ENCODE measurements around the gene YPEL2.
"Not testable (repeated sequence)": the region's sequence is repeated elsewhere in the genome, so short reads cannot be mapped to it uniquely, and the experiment has no call there.

The YPEL2 gene

DNA sequence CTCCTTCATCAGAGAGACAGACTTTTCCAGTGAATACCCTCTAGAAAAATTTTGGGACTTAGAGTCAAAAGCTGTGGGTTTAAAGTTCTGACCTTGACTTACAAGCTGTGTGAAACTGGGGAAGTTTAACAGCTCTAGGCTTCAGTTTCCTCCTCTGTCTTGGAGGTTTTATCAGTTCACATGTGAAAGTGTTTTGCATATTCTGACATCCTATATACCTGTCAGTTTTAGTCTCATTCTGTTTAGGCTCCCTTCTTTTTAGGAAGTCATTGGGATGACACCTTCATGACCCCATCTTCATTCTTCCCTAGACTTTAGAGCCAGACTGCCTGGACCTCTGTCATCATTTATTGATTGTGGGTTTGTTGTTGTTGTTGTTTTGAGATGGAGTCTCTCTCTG, 44.4 kb downstream of the YPEL2 start:
- DNase-seq (ENCODE audit: low read depth in 2 of 2, low spot score in 1 of 2) = no peak

DNA sequence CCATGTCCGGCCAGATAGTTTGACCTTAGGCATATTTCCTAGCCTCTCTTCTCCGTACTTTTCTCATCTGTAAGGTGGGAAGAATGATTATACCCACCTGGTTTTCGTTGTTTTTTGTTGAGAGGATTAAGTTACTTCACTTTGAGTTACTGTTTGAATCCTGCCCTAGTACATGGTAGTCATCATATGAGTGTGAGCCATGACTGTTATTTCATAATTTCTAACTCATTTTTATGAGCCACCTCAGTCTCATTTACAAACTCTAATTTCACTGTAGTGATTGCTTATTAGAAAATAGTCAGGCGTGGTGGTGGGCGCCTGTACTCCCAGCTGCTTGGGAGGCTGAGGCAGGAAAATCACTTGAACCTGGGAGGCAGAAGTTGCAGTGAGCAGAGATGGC, 45.1 kb downstream of the YPEL2 start:
- DNase-seq (ENCODE audit: low read depth in 2 of 2, low spot score in 1 of 2) = no peak

DNA sequence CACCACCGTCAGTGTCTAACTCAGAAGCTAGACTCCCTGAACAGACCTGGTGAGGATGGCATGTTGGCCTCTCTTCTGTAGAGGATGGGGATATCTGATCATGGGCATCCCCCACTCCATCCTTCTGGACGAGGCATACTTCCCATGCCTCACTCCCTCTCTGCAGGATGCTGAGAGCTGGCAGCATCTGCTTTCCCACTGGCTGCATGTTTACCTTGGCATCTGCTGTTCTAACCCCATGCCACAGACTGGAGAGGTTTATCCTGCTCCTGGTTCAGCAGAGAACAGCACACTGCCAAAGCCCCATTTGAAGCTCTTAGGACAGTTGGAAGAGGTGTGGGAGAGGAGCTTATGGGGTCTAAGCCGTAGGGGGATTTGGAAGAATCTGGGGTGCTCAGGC, 46.0 kb downstream of the YPEL2 start:
- no peak for DNase-seq (ENCODE audit: low read depth in 2 of 2, low spot score in 1 of 2)

DNA sequence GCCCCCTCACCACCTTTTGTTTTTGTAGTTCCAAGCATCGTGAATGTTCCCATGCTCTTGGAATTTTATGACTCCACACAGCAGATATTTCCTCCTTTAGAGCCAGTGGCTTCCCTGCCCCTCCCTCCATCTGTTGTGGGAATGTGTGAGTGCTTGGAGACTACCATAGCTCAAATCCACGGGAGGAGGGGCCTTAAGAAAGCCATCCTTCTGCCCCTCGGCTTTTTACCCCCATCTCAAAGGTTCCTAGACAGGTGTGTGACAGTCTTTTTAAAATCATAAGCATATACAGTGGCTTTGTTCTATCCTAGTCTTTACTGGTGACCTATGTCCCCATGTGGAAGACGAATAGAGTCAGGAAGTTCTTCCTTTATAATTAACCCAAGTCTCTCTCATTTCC, 47.2 kb downstream of the YPEL2 start:
- DNase-seq (ENCODE audit: low read depth in 2 of 2, low spot score in 1 of 2) = no peak

DNA sequence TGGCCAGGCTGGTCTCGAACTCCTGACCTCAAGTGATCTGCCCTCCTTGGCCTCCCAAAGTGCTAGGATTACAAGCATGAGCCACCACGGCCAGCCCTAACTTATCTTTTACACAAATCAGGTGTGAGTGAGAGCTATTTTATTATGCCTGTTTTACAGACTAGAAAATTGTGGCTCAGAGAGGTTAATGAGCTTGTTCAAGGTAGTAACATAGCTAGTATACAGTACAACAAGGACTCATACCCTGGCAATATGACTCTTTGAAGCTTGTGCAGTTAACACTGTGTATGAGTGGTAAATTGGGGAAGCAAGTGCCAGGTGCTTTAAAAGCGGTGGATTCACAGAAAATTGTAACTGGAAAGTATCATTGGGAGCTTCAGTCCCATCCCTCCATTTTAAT, 49.0 kb downstream of the YPEL2 start:
- DNase-seq (ENCODE audit: low read depth in 2 of 2, low spot score in 1 of 2) = no peak

DNA sequence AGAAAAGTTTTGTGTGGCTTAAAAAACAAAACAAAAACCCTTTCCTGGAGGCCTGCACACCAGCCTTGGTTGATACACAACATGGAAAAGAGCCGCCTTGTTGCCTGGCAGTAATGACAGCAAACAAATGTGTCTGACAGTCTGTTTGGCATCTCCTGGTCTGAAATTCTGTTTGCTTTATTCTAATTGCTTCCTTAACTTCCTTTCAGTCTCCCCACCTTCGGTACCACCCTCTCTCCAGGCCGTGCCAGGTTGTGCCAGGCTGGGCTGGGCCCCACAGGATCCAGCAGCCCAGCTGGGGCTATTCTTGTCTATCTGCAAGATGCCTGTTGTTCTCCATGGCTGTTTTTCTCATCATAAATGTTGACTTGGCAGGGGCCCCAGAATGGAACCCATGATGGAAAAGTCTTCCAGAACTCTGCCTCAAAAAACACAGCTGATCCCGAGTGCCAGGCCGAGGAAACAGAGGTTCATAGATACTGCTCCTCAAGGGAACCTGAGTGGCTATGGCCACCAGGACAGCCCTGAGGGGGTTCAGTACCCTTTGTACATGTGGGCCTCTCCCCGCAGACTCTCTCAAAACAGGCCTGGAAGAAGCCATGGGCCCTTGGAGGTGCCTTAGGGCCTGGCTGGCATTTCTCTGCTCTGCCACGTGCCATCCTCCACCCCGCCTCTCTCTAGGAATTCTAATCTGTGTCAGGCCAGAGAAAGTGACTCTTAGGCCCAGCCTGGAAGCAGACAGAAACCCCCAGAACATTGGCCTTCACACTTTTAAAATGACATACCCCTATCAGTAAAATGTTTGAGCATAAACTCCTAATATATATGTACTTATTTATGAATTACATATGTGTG, 50.5 kb downstream of the YPEL2 start:
- no peak for DNase-seq (ENCODE audit: low read depth in 2 of 2, low spot score in 1 of 2)

DNA sequence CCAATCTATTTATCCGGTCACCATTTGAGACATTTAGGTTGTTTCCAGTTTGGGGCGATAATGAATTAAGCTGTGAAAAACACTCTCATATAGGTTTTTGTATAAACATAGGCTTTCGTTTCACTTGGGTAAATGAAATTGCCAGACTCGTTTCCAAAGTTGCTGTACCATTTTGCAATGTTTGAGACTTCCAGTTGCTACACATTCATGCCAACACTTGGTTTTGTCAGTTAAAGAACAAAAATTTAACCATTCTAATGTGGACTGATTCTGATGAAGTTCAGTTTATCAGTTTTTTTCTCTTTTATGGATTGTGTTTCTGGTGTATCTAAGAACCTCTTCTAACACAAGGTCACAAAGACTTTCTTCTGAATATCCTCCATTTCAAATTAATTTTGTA, 52.4 kb downstream of the YPEL2 start:
- no peak for DNase-seq (ENCODE audit: low read depth in 2 of 2, low spot score in 1 of 2)

DNA sequence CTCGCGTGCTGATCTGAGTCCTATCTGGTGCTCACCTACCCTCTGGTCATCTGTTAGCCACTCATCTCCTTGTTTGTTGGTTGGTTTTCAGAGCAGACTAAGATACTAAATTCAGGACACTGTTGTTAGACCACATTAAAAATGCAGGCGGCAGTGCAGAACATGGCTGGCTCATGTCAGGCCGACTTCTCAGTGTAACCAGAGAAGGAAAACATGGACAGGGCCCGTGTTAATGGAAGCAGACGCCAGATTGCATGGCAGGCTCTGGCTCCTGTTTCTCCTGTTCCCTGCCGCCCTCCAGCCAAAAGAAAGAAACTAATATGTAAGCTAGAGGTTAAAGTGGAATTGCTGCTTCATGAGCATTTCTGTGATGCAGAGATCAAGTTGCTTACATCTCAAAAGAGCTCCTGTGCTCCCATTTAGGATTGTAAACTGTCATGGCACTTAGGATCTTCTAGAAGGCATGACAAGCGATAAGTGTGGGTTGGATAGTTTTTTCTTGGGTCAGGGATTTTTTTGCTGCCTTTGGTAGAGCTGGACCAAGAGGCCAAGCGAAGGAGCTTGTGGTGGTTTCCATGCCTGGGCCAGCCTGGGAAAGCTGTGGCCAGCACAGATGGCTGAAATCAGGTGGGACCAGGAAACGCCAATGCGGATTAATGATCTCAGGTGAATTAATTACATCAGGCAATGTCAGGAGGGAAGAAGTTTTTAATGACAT, 56.1 kb downstream of the YPEL2 start:
- no peak for DNase-seq (ENCODE audit: low read depth in 2 of 2, low spot score in 1 of 2)

DNA sequence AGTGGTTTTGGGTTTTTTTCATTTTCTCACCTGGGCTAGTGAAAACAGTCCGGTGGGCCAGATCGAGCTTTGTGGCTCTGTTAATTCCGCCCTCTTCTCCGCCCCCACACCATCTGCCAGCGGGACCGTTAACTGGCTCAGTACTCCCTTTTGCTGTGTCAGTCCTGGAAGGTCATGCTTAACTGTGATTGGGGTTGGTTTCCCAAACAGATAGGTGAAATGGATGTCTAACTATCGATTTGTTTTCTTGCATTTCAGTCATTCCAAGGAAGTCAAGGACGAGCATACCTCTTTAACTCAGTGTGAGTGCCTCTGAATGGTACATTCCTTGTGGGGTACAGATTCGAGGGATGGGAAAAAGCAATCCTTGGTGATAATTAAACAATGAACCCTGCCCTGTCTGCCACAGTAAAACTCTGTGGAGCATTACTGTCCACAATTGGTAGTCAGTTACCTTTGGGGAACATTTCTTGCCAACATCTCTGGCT, 56.7 kb downstream of the YPEL2 start:
- no peak for DNase-seq (ENCODE audit: low read depth in 2 of 2, low spot score in 1 of 2)

DNA sequence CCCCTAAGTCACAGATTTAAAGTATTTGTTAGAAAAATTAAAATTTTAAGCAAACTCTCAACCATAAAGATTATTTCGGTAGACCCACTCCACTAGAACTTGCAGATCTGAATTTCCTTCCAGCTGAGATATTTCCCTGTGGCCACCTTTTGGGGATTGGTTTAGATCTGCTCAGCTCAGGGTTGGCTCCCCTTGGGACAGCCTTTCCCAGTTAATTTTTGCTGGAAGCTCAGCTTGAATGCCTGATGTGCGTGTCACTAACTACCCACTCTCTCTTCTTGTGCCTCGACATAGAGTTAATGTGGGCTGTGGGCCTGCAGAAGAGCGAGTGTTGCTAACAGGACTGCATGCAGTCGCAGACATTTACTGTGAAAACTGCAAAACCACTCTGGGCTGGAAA, 57.6 kb downstream of the YPEL2 start:
- no peak for DNase-seq (ENCODE audit: low read depth in 2 of 2, low spot score in 1 of 2)

DNA sequence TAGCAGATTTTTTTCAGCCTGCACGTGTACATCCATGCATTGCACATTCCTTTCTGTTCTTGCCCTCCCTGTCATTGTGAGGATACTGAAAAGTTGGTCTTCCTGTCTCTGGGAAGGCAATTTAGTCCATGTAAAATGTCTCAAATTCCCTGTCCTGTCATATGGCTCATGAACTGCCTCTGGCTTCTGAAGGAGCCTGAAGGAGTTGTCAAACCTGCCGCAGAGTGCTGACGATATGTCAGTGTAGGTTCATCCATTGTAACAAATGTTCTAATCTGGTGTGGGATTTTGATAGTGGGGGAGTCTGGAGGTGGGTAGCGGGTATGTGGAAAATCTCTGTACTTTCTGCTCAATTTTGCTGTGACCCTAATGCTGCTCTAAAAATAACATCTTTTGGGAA, 59.6 kb downstream of the YPEL2 start:
- no peak for DNase-seq (ENCODE audit: low read depth in 2 of 2, low spot score in 1 of 2)

DNA sequence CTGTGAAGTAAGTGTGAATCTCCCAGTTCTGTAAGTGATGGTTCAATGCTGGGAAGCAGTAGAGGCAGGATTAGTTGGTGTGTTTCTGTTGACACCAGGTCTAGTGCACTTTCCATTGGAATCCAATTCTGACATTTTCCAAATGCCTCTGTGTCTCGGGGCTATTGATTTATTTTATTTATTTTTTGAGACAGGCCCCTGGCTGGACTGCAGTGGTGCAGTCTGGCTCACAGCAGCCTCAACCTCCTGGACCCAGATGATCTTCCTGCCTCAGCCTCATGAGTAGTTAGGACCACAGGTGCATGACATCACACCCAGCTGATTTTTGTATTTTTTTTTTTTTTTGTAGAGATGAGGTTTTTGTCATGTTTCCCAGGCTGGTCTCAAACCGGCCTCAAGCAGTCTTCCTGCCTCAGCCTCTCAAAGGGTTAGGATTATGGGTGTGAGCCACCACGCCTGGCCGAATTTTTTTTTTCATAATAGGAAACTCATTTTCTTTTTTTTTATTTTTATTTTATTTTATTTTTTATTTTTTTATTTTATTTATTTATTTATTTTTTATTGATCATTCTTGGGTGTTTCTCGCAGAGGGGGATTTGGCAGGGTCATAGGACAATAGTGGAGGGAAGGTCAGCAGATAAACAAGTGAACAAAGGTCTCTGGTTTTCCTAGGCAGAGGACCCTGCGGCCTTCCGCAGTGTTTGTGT, 61.7 kb downstream of the YPEL2 start:
- DNase-seq (ENCODE audit: low read depth in 2 of 2, low spot score in 1 of 2) = no peak

DNA sequence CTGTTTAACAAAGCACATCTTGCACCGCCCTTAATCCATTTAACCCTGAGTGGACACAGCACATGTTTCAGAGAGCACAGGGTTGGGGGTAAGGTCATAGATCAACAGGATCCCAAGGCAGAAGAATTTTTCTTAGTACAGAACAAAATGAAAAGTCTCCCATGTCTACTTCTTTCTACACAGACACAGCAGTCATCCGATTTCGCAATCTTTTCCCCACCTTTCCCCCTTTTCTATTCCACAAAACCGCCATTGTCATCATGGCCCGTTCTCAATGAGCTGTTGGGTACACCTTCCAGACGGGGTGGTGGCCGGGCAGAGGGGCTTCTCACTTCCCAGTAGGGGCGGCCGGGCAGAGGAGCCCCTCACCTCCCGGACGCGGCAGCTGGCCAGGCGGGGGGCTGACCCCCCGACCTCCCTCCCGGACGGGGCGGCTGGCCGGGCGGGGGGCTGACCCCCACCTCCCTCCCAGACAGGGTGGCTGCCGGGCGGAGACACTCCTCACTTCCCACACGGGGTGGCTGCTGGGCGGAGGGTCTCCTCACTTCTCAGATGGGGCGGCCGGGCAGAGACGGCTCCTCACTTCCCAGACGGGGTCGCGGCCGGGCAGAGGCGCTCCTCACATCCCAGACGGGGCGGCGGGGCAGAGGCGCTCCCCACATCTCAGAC, 62.4 kb downstream of the YPEL2 start:
- not testable (repeated sequence) for DNase-seq (ENCODE audit: low read depth in 2 of 2, low spot score in 1 of 2)

DNA sequence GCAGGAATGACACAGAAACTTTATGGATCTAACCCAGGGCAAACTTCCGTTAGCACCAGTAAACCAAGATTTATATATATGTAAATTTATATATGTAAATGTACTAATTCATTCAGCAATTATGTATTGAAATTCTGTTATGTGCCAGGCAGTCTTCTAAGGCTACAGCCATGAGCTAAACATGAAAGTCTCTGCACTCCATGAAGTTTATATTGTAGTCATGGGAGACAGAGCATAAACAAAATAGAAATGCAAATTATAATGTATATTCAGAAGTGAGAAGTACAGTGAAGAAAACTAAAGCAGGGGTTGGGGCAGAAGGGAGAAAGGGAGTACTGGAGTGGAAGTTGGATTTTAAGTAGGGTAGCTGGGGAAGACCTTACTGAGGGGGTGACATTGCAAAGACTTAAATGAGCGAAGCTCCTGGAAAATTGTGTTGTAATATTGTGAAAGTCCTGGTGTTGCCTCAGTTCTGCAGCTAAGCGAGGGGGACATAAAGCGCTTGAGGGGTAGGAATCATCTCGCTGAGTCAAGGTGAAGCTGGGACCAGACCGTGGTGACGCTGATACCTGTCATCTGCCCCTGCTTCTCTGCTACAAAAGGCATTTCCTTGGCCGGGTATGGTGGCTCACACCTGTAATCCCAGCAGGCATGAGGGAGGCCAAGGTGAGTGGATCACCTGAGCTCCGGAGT, 64.8 kb downstream of the YPEL2 start:
- DNase-seq (ENCODE audit: low read depth in 2 of 2, low spot score in 1 of 2) = no peak

DNA sequence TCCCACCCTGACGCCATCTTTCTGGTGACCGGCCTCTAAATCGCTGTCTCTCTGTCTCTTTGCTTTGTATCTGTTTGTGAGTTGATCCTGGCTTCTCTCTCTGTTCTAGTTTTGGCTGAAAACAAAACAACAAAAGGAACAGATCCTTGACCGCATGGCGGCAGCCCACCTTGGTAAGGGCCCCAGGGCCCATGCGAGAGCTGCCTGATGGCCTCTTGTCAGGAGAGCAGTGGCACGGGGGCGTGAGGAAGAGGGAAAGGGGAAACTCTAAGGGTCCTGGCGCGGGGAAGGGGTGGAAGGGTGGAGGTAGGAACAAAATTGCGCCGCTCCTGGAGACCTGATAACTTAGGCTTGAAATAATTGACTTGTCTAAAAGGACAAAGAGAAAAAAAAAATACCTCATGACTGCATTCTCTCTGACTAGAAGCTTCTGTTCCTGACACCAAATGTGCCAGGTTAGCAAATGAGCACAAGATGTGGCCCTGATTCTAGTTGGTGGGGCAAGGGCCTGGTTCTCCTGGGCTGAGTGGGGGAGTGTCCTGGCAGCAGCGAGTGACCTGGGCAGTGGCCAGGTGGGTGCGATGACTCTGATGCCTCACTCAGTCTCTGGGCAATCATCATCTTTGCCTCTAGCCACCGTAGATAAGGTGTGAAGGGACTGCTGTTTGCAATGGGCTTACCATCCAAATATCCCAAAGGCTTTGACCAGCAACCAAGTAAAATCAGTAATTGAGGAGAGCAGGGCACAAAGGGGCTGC, 66.0 kb downstream of the YPEL2 start:
- DNase-seq (ENCODE audit: low read depth in 2 of 2, low spot score in 1 of 2) = no peak

DNA sequence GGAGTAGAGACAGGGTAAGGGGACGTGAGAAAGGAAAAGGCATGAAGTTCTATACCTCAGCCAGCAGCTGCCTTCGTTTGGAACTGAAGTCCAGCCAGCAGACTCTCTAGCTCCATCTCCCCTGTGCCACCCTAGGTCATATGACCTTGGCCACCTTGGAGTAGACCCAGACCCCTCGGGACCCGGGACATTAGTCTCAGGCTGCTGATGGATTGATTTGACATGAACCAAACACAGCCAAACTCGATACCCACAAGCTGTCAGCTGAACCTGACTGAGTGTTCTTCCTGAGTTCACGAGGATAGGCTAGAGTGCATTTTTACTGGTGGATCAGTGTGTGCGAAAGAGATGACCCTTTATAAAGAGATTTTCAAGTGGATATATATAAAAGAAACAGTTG, 68.5 kb downstream of the YPEL2 start:
- no peak for DNase-seq (ENCODE audit: low read depth in 2 of 2, low spot score in 1 of 2)

DNA sequence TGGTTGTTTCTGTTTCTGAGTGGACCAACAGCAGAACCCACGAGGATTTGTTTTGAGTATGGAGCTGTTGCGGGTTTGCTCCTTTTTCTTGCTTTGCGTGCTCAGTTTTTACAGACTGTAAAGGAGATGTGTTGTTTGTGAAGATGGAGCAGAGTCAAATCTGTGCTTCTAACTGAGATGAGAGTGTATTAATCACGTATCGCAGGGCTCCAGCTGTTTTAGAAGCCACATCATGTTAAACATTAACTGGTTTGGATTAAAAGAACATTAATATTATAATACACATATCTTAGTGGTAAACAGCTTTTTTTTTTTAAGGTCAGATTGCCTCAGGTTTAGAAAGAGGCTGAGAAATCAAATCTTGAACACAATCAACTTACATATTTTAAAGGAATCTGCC, 69.4 kb downstream of the YPEL2 start:
- no peak for DNase-seq (ENCODE audit: low read depth in 2 of 2, low spot score in 1 of 2)

DNA sequence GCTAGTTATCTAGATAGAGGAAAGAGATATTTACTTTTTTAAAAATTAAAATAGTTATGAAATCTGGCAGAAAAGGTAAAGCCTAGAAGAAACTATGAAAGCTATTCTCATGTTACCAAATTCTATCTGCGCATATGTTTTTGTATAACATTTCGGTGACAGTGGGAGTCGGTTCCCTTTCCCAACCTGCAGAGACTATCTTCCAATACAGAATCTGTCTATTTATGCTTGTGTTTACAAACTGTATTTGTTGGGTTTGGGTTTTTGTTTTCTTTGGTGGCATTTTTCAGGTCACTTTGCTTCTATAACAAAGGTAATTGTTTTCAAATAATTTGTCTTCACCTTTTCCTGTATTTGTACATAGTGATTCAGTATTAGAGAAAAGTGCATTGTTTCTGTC, 69.8 kb downstream of the YPEL2 start:
- DNase-seq (ENCODE audit: low read depth in 2 of 2, low spot score in 1 of 2) = no peak

DNA sequence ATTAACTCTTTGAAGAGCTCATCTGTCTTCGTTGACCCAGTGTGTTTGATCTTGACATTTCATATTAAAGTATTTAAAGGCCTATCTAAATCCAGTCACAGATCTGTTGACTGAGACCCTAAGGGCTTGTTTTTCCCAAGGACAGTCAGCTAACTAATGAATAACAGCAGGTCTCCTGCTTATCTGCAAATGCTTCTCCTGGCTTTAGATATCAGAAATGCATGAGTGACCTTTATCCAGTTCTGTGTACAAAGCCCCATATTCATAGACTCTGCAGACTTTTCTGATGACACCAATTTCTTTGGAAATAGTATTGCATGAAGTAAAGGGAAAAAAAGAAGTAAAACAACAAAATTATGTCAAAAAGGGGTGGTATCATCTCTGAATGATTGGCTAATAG, 70.3 kb downstream of the YPEL2 start:
- no peak for DNase-seq (ENCODE audit: low read depth in 2 of 2, low spot score in 1 of 2)

DNA sequence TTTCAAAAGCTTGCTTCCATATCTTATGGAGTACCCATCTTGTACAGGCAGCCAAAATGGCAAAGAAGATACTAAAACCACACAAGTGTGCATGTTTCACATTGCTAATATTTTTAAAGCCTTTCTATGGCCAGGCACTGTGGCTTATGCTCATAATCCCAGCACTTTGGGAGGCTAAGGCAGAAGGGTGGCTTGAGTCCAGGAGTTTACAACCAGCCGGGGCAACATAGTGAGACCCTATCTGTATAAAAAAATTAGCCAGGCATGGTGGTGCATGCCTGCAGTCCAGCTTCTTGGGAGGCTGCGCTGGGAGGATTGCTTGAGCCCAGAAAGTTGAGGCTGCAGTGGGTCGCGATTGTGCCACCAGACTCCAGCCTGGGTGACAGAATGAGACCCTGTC, 71.3 kb downstream of the YPEL2 start:
- DNase-seq (ENCODE audit: low read depth in 2 of 2, low spot score in 1 of 2) = no peak
